CD4-positive, alpha-beta T cell treated with Interleukin-2 at 100 ng/mL for 4 hours (primary cell): ENCODE data around the gene CNPY1.
"Not testable (repeated sequence)": the region's sequence is repeated elsewhere in the genome, so short reads cannot be mapped to it uniquely, and the experiment has no call there.

Experiments
- DNase-seq: peaks from one replicate; pipeline ENCODE4 v3.0.0-alpha.2; 2020; ENCODE audit warnings: low spot score

The CNPY1 gene

DNA sequence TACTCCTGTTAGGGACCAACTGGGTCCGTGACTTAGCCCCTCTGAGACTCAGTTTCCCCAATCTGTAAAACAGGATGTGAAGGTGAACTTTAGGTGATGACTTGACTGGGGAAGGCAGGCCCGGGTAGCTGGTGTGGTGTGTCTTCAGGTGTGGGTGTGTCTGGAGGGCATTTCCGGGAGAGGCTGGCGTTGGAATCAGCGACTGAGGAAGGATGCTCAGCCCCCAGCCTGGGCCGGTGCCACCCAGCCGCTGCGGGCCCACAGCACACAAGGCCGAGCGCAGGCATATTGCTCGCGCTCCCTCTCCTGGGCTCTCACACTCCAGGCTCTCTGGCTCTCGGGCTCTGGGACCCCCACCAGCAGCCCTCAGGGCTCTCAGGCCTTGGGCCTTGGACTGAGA is 31.7 kb upstream of the CNPY1 start:
- DNase-seq: no peak

DNA sequence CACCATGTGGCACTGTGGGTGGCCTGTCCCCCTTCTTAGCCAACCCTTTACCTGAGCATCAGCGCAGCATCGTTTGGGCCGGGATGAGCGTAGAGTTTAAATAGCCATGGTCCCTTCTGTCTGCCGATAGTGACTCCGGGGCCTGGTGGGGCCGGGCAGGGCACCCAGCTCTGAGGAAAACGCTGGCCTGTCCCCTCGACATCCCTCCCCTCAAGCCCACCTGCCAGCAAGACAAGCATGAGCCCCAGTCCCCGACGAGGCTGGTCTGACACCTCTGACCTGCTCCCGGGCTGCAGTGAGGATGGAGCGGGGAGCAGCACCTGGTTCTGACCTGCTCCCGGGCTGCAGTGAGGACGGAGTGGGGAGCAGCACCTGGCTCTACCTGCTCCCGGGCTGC is 31.1 kb upstream of the CNPY1 start:
- no peak for DNase-seq

DNA sequence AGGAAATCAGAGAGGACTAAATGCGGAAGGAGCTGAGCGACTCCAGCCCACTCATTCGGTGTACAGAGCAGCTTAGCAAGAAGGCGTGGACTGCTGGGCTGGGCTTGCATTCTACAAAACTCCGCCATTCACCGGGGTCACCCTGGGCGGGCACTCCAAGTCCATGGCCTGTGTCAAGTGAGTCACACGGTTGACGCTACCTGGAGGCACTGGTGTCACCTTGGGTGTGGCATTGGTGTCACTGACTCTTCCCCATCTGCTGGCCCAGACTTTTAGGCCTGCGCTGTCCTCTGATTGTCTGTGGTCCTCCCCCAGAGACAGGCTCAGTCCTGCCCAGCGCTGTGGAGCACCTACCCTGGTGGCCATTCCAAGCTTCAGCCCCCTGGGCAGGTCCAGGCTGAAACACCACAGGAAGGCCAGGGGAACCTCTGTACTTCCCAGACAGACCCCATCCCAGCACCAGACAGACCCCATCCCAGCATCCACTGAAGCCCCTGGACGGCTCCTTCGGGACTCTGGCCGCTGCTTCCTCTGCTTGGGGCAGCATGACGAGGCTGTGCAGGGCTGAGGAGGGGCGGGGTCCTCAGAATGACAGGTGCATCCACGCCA is 30.6 kb upstream of the CNPY1 start:
- DNase-seq: no peak

DNA sequence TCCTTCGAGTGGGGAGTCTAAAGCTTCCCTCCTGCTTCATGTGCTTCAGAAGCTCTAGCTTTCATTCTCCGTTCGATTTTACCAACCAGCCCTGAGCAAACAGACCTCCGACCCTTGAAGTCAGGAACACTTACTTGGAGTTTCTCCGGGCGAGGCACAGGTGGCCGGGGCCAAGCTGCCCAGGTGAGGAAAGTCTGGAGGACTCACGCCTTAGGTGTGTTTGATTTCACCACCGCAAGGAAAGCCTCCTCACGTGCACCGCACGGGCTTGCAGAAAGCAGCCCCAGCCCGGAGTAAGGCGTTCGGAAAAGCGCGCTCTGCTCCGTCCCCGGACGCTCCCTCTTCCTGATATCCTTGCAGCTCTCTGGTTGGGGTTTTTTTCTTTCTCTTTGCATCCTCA is 30.1 kb upstream of the CNPY1 start:
- DNase-seq: no peak

DNA sequence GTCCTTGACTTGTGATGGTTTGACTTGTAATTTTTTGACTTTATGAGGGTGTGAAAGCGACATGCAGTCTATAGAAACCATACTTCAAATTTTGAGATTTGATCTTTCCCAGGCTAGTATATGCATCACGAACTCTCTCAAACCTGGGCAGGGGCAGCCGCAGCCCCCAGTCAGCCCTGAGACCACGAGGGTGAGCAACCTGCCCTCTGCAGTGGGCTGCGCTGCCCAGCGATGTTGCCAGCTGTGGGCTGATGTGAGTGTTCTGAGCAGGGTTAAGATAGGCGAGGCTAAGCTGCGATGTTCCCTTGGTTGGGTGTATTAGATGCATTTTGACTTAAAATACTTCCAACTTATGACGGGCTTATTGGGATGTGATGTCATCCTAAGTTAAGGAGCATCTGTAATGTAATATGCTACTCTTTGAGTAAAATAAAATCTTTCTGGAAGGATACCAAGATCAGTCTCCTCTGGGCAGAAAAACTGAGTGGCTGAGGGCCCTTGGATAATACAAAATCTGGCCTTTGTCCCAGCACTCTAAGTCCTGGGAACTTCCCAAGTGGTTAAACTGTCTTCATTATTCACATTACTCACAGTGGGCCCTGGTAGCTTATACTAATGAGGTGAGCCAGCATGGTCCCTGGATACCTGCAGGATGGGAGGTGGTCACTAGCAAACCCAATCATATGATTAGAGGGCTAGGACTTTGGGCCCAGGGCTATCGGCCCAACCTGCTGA is 28.4 kb upstream of the CNPY1 start:
- no peak for DNase-seq

DNA sequence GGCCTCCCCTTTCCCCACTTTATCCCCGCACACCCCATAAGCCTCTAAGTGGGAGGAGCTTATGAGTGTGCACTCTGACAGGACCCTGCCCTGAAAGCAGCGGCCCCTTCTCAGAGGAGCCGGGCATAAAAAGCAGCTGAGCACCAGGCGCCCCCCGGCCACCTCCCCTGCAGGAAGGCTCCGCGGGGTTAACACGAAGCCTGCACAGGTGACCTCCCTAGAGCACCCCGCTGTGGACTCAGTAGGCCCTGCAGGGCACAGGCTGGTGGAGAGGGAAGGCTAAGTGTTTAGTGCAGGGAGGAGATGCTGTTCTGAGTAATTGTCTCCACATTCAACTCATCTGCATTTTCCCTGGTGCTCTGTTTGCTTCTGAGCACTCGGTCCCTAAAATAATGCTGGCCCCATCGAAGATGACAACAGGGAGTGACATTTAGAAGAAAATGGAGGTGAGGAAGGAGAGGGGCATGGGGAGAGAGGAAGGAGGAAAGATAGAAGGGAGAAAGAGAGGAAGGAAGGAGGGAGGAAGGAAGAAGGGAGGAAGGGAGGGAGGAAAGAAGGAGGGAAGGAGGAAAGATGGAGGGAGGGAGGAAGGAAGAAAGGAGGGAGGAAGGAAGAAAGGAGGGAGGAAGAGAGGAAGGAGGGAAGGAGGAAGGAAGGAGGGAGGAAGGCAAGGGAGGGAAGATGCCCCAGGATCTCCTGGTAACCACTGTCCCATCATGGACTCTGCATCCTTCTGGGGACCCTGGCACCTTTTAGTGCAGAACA is 25.4 kb upstream of the CNPY1 start:
- no peak for DNase-seq

DNA sequence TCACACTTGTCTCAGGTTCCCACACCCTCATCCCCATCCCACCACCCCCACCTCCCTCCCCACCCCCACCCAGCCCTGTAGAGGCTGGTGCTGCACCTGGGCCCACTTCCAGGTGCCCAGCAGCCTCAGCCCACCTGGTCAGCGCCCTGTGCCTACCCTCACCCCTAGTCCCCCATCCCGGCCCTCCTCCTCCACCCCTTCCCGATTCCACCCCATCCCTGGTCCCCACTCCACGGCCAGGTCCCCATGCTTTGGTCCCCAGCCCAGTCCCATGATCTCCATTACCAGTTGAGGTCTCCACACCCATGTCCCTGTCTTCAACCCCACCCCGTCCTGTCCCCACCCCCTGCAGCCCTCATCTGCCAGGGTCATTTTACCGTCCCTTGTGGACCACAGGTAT is 24.6 kb upstream of the CNPY1 start:
- no peak for DNase-seq

DNA sequence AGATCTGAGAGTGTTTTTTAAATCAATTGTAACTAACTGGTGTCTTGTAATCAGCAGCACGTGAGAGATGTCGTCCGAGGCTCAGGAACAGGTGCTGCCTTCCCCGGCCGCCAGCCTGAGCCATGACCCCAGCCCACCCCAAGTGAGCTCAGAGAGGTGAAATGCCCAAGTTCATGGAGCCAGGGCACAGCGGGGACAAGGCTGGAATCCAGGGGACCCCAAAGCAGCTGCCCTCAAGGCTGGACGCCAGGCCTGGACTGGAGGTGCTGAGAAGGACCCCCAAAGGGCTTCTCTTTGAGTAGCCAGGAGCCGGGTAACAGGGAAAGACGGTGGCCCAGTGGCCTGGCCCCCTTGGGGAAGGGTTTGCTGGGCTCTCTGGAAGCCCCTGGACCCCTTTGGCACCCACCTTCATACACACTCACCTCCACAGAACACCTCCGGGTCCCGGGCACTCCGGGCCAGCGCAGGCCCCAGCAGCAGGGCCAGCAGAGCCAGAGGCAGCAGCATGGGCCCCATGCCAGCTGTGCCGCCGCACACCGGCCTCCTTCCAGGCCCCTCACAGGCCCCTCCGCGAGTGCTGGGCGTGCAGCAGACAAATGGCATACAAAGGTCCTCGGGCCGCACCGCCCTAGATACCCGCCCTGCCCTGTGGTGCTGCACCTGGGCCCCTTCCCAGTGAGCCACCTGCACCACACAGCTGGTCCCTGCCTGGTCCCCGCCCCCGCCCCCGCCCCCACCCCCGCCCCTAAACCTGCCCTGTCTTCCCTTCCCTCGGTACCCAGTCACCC is 24.0 kb upstream of the CNPY1 start:
- DNase-seq: no peak

DNA sequence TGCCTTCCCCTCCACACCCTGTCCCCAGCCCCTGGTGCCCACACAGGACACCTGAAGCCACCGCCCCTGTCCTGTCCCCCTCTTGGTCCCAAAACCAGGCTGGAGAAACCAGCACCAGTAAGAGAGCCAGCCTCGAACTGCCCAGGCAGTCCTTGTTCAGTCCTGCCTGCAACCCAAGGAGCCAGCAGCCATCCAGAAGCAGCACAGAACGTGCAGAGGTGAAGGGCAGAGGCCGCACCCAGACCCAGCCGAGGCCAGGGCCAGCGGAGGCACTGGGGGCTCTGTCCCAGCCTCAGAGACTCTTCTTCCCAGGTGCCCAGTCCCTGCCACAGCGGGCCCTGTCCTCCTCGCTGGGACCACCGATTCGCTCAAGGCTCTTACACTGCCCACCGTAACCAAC is 23.3 kb upstream of the CNPY1 start:
- no peak for DNase-seq

DNA sequence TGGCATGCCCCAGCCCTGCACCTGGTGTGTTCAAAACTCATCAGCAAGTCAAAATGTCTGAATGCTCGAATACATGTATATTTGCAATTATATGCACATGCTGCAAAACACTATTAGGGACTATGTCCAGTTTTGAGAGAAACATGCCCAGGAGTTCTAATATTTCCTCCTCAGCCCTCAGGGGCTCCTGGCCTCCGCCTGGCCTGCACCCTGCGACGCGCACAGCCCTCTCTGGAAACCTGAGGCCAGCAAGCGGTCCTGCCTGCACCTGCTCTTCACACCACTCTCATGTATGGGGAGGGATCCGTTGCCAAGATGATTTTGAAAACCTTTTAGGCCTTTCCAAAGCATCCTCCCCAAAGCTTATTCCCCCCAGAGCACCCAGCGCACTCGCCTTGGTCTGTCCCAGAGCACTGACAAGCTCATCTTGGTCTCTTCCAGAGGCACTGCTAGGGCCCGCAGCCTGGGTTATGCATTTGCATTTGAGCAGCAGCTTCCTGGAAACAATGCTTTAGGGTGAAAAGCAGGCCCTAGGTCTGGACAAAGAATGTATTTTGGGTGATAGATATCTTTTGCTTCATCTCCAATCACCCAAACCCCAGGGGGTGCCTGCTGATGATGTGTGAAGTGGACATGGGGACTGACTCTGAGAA is 22.6 kb upstream of the CNPY1 start:
- no peak for DNase-seq

DNA sequence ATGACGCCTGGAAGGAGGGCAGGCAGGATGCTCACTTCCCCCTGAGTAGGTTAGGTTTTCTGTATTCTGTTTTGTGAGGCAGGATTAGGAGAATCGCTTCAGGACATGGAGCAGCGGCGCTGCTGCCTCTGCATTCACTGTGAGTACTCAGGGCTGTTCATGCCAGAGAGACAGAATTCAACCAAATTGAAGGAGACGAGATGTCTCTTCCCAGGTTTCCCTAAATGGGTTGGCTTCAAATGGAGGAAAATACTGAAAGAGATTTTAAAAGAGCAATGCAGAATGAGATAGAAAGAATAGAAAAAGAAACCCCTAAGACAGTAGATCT is 21.9 kb upstream of the CNPY1 start:
- no peak for DNase-seq

DNA sequence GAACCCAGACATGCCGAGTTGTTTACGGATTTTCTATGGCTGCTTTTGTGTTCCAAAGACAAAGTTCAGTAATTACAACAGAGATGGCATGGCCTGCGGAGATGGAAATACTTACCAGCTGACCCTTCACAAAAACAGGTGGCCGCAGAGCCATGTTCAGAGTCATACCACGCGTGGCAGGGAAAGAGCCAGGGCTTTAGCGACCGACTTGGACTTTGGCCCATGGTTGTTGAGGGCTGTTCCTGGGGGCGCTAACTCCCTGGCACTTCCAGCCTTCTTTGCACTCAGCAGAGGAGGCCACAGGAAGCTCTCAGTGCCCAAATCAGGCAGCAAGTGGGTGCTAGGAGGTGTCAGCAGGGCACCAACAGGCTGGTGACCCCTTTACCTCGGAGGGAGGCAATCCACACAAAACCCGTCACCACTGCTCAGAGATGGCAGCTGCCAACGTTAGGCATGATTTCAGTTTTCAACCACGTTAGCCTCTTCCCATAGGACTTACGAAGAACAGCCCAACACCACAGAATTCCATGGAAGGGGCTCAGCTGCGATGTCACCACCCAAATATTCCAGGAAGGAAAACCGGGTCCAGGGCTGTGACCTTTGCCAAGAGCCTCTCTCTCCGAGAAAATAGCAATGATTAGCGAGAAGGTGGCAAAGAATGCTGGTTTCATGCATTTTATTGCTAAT is 21.4 kb upstream of the CNPY1 start:
- DNase-seq: no peak

DNA sequence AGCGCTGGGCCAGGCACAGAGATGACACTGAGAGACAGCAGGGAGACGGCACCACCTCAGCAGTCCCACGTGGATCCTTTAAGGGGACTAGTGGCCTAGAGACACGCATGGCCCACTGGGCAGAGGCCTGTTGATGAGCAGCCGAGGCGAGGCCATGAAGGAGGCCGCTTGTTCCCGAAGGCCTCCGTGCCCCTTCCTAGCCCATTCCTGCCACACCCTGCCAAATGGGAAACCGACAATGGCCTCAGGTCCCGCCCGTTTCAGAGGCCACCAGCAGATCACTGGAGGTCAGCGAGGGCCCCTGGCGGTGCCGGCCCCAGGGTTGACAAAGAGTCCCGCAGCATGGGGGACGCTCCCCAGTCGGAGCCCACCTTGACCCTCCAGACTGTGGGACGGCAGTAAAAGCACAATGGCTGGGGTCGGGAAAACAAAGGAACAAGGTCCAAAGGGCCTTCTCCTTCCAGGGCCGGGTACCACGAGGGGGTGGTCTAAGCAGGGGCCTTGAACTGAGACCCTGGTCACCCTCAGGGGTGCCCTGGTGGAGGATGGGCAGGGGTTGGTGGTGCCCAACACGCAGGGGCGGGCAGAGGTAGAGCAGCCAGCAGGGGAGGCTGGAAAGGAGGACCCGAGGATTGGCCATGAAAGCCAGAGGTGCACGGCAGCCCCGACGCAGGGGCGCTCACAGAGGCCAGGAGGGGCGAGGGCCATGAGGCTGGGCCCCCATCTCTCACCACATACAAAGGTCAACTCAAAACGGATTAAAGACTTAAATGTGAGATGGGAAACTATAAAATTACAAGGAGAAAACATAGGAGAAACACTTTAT is 19.9 kb upstream of the CNPY1 start:
- DNase-seq: no peak

DNA sequence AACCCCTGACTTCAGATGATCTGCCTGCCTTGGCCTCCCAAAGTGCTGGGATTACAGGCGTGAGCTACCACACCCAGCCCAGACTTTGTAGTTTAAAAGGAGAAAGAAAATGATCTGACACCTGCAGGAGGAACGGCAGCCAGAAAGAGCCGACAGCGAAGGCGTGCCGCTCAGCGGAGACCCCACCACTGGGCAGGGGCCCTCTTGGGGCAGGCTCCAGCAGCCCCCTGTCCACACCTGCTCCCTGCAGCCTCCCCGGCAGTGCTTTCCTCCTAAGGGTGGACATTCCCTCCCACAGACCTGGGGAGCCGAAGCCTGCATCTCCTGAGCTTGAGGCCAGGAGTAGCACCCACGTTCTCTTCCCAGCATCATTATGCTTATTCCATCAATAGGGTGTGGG is 19.2 kb upstream of the CNPY1 start:
- no peak for DNase-seq

DNA sequence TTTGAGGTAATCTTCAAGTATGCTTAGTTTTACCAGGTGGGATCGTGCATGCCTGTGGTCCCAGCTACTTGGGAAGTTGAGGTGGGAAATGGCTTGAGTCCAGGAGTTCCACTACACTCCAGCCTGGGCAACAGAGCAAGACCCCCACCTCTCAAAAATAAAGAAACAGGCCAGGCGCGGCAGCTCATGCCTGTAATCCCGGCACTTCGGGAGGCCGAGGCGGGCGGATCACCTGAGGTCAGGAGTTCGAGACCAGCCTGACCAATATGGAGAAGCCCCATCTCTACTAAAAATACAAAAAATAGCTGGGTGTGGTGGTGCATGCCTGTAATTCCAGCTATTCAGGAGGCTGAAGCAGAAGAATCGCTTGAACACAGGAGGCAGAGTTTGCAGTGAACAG is 16.6 kb upstream of the CNPY1 start:
- not testable (repeated sequence) for DNase-seq

DNA sequence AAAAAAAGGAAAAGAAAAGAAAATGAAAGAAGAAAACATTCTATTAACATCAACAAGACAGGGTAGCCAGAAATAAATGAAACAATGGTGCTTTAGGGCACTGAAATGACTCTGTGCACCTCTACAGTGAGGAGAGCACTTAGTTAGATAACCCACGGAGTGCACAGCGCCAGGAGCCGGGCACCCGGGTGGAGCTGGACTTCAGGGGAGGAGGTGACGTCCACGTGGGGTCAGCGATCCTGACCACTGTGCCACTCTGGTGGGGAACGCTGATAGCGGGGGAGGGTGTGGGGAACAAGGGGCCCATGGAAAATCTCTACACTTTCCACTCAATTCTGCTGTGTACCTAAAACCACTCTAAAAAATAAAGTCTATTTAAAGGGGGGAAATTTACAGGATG is 15.7 kb upstream of the CNPY1 start:
- no peak for DNase-seq

DNA sequence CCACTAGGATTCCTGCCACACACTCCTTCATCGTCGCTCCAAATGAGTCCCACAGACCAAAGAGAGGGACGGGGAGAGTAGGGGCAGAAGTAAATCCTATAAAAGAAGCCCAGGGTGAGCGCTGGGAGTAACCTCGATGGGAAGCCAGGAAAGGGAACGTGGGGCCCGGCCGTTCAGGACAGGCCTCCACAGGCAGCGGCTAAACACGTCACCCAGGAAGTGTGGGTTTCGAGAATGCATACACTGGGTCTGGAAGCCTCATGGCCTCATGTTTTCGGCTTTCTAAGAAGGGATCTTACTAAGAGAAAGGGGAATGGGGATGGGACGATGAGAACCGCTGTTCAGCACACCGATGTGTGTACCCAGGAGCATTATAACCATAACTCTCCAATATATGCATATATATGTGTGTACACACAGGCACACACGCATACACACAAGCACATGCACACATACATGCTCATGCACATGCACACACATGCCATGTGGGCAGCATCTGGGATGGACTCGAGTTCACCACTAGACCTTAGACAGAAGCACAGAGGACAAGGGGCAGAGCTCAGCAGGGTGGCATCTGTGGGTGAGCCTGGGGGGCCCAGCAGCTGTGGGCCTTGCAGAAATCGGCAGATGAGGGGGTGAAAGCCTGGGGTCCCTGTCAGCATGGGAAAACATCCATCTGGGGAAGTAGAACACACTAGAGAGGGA is 14.8 kb upstream of the CNPY1 start:
- no peak for DNase-seq

DNA sequence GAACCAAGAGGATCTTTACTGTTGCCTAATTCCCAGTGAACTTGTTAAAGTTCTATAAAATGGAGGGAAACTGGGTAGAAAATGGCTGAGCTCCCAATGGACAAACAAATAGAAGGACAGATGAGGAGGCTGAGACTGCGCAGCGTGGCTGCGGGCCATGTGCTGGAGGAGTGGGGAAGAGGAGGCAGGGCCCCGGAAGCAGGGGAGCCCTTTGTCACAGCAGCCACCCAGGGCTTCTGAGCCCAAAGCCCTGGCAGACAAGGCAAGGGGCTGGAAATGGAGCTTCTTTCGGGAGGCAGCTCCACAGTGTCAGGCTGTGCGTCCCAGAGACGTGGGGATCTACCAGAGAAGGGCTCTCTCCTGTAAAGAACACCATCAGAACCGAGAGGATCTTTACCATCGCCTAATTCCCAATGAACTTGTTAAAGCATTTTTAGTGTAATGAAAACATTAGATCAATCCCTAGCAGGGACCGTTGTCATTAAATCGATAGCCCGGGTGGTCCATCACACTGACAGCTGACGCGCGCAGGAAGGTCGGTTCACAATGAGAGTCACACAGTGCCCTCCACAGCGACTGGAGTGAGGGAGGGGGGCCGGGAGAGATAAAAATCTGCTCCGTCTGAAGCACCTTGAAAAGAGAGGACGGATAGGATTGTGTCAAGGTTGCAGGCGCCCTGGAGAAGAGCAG is 14.0 kb upstream of the CNPY1 start:
- no peak for DNase-seq

DNA sequence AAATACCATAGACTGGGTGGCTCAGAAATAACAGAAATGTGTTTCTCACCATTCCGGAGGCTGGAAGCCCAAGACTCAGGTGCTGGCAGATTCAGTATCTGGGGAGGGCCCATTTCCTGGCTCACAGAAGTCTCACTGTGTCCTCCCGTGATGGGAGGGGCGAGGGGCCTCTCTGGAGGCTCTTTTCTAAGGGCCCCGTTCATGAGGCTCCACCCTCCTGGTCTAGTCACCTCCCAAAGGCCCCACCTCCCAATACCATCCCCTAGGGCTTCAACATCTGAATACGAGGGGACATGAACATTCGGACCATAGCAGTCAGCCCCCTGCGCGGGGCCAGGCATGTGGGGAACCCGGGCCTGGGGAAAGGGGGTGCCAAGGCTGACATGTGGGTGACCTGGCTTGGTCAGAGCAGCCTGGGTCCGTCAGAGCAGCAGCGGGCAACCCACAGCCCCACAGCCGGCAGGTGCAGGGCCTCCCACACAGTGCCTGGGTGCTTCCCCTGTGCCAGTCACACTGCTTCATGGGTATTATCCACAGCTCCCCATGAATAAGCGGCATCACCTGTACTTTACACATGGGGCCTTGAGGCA is 13.3 kb upstream of the CNPY1 start:
- DNase-seq: no peak
